Thyroid gland (tissue), 4 donors: ENCODE results near the gene TGIF2.

Experiments
- CTCF ChIP-seq, 6 experiments: fragments of 200-600 bp in 3 of 6; fragments of 450-650 bp in 3 of 6; sonication (generic) in 3 of 6; IDR thresholded peaks; one replicate each; pipeline ENCODE4 v1.5.1; 2016 to 2019; ENCODE audit warnings: antibody characterized with exemption in 6 of 6, mild to moderate bottlenecking in 2 of 6, inconsistent platforms in 1 of 6, moderate library complexity in 1 of 6
- POLR2A ChIP-seq, 2 donors: fragments of 450-650 bp; IDR thresholded peaks; one replicate each; pipeline ENCODE4 v1.6.1; 2017; ENCODE audit warnings: antibody characterized with exemption in 2 of 2, mild to moderate bottlenecking in 2 of 2, moderate library complexity in 1 of 2

- no peak for TF ChIP-seq POLR2A (IDR thresholded peaks at IDR 0.05)
- TF ChIP-seq CTCF (IDR thresholded peaks at IDR 0.05) = no peak
Observed at GRCh38 chr20:36620917-36621316, 47.5 kb downstream of the TGIF2 start.
